HG03060 (cell line): ENCODE measurements around the gene SAC3D1.

Experiments used
- ATAC-seq: cut with Tn5 transposase; IDR thresholded peaks from one replicate; pipeline ENCODE4 v1.9.1; 2021; ENCODE audit warnings: low read depth, moderate number of reproducible peaks; ENCODE audit not compliant: unreplicated experiment

SAC3D1 gene

GRCh38 chr11:65084598-65085375 is 43.8 kb downstream of the SAC3D1 start:
- no peak for ATAC-seq

DNA sequence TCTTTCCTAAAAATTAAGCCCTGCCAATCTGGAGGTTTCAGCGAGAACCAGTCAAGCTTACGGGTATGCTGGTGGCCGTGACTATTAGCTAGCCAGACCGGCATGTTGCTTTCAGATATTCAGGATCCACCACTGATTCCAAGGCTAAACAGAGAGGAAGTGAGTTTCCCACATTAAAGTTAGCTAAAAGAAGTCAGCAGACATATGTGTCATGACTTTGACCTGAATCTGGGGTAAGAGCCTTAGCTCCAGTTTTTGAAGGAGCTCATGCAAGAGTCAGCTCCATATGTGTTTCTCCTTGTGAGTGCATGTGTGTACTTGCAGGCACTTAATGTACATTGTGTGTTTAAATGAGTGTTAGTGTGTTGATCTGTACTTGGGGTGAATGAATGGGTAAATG is 44.4 kb downstream of the SAC3D1 start:
- ATAC-seq, result no peak

GRCh38 chr11:65086809-65087208 is 45.8 kb downstream of the SAC3D1 start:
- ATAC-seq, result no peak

DNA sequence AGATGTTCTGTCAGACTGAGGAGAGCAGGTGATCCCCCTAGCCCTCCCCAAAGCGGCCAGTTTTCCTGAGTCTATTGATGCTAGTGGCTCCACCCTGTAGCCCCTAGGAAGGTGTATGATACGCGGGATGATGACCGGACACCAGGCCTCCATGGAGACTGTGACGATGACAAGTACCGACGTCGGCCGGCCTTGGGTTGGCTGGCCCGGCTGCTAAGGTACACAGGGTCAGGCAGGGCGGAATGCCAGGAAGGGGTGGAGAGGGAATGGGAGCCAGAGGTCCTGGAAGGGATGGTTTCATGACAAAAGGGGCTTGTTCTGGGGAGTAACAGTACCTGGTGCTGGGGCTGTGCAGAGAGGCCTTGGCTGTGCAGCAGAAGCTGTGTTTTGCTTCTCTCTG is 46.2 kb downstream of the SAC3D1 start:
- ATAC-seq, result no peak

DNA sequence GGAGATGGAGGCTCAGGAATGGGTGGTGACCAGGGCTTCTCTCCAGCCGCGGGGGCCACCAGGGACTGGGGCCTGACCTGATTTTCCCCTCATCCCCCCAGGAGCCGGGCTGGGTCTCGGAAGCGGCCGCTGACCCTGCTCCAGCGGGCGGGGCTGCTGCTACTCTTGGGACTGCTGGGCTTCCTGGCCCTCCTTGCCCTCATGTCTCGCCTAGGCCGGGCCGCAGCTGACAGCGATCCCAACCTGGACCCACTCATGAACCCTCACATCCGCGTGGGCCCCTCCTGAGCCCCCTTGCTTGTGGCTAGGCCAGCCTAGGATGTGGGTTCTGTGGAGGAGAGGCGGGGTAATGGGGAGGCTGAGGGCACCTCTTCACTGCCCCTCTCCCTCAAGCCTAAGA is 46.8 kb downstream of the SAC3D1 start:
- ATAC-seq, result no peak

- ATAC-seq, result no peak
These were observed 48.6 kb downstream of the SAC3D1 start for GRCh38 chr11:65089621-65090020.

DNA sequence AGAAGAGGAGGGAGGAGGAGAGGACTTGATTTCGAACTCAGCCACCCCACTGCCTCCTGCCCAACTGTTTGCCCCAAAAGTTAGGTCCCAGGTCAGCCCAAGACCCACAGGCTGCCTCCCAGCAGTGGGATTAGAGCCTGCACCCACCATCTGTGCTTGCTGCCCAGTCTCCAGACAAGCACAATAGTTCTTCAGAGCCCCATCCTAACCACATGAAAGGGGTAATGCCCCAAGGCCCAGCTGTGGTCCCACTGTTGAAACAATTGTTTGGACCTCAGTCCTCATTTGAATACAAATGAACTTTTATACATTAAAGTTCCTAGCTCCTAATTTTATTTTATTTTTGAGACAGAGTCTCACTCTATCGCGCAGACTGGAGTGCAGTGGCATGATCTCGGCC is 49.6 kb downstream of the SAC3D1 start:
- no peak for ATAC-seq
